Brain microvascular endothelial cell (primary cell): ENCODE results near the gene EIF5AL1.

ENCODE experiments used
- DNase-seq: peaks from one replicate; pipeline ENCODE4 v3.0.0-alpha.2; 2020
- H3K27ac ChIP-seq: fragments of 250-450 bp; sonication (Bioruptor Pico); 2 replicates; pipeline ENCODE4 v1.5.1; 2020; ENCODE audit warnings: mild to moderate bottlenecking, moderate library complexity
- H3K27me3 ChIP-seq: fragments of 250-450 bp; sonication (Bioruptor Pico); replicated peaks from 2 replicates; pipeline ENCODE4 v1.5.1; 2020; ENCODE audit warnings: mild to moderate bottlenecking
- H3K36me3 ChIP-seq: fragments of 250-450 bp; sonication (Bioruptor Pico); replicated peaks from 2 replicates; pipeline ENCODE4 v1.5.1; 2020; ENCODE audit warnings: mild to moderate bottlenecking
- H3K4me3 ChIP-seq: 2 replicates; pipeline ENCODE4 v1.5.1; 2011; ENCODE audit warnings: low read depth, mild to moderate bottlenecking, control low read depth, low read length, moderate library complexity
- in situ Hi-C: cut with HindIII; loops from 2 replicates; pipeline ENCODE4 v1.10.0; 2017; ENCODE audit warnings: low sequenced_read_pairs, low pct_ligation_motif_present
- TF ChIP-seq, protein P1 (sequence below): IDR thresholded peaks from 2 replicates; pipeline ENCODE4 v1.5.1; 2011; ENCODE audit warnings: low read depth, mild to moderate bottlenecking, moderate library complexity, low read length, control low read depth, inconsistent platforms; ENCODE audit errors: missing control alignments

Gene EIF5AL1

DNA sequence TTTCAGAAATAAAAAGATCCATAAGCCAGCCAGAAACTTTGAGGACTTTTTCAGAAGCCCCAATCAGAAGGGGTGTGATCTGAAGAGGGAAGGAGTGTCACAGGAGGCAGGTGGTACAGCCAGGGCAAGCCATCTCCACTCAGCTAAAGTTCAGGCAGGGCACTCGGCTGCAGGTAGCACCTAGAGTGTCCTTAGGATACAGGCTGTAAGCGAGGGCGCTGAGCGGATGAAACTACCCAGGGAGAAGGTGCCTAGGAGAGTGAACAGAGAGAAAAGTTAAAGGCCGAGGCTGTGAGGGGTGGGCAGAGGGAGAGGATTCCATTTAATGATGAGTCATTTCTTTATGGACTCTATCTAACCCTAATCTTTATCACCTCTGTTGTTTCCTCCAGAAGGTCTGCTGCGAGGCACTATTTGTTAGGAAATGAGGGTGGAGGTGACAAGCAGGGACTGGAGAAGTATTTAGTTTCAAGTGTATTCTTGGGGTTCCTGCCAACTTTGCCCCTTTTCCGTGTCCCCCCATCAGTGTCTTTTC is 37.1 kb upstream of the EIF5AL1 start:
- TF ChIP-seq, protein P1, sequence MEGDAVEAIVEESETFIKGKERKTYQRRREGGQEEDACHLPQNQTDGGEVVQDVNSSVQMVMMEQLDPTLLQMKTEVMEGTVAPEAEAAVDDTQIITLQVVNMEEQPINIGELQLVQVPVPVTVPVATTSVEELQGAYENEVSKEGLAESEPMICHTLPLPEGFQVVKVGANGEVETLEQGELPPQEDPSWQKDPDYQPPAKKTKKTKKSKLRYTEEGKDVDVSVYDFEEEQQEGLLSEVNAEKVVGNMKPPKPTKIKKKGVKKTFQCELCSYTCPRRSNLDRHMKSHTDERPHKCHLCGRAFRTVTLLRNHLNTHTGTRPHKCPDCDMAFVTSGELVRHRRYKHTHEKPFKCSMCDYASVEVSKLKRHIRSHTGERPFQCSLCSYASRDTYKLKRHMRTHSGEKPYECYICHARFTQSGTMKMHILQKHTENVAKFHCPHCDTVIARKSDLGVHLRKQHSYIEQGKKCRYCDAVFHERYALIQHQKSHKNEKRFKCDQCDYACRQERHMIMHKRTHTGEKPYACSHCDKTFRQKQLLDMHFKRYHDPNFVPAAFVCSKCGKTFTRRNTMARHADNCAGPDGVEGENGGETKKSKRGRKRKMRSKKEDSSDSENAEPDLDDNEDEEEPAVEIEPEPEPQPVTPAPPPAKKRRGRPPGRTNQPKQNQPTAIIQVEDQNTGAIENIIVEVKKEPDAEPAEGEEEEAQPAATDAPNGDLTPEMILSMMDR = no peak
- Histone ChIP-seq H3K36me3 (no peaks in the 10 kb centered on the region), H3K27ac (no peak overlapping the region), H3K4me3 (no peak overlapping the region), H3K27me3 (no peaks in the 10 kb centered on the region)
- in situ Hi-C loops = loop anchor here (10.0 kb wide), 1 partner anchor 100 kb away; no protein-coding TSS in a partner anchor
- no peak for DNase-seq

DNA sequence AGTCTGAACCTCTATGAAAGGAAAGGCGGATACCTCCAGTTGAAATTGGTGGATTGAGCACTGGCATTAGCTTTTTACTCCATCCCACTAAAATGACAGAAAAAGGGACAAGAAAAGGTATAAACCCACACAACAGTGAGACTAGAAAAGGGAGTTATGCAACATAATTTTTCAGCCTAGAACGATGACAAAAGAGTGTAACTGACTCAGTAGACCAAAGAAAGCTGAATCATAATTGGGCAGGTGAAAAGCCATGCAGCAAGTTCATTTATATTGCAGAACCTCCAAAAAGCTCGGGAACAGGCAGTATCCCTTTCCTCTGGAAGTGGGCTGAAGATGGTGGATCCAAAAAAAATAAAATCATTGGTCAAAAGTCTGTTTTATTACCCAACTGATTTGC is 36.5 kb upstream of the EIF5AL1 start:
- no peaks in the 10 kb centered on the region for H3K36me3 ChIP-seq
- no peak for DNase-seq
- no peak overlapping the region for H3K4me3 ChIP-seq
- no peaks in the 10 kb centered on the region for H3K27me3 ChIP-seq
- TF ChIP-seq, protein P1 = no peak
- in situ Hi-C loops = loop anchor here (10.0 kb wide), 1 partner anchor 101 kb away; no protein-coding TSS in a partner anchor
- H3K27ac ChIP-seq = no peak overlapping the region

DNA sequence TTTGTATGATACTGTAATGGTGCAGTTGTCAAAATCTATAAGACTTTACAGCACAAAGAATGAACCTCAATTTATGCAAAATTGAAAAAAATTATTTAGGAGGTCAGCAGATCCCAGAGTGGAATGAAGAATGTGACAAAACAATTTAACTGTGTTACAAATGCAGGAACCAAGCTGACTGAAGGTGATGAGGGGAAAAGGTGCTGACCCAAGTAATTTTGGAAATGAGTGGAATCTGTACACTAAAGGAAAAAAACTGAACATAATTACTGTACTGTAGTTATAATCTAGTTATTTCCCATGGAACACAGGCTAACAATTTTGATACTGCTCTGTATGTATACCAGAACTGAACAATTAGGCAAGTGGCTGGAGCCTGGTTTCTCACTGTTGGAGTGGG is 35.7 kb upstream of the EIF5AL1 start:
- in situ Hi-C loops = loop anchor here (10.0 kb wide), 1 partner anchor 102 kb away; no protein-coding TSS in a partner anchor
- Histone ChIP-seq H3K27ac (no peak overlapping the region), H3K27me3 (no peaks in the 10 kb centered on the region), H3K36me3 (no peaks in the 10 kb centered on the region), H3K4me3 (no peak overlapping the region)
- TF ChIP-seq, protein P1 = no peak
- DNase-seq = no peak

DNA sequence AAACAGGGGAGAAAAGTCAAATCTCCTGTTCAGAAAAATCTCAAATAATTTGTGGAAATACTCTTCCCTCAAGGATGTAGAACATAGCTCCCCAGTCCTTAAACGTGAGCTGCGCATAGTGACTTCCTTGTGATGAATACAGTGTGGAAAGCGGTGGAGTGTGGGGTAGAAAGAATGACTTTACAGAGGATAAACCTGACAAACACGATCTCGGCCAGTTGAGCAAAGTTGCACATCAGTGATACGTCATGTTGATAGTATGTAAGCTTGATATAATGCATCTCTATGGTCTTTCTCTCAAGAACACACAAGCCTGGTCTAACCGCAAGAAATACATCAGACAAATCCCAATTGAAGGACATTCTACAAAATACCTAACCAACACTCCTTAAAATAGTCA is 34.9 kb upstream of the EIF5AL1 start:
- Histone ChIP-seq H3K27ac (no peak overlapping the region), H3K4me3 (no peak overlapping the region), H3K36me3 (no peaks in the 10 kb centered on the region), H3K27me3 (no peaks in the 10 kb centered on the region)
- no peak for DNase-seq
- in situ Hi-C loops = loop anchor here (10.0 kb wide), 1 partner anchor 103 kb away; no protein-coding TSS in a partner anchor
- TF ChIP-seq, protein P1 = no peak

DNA sequence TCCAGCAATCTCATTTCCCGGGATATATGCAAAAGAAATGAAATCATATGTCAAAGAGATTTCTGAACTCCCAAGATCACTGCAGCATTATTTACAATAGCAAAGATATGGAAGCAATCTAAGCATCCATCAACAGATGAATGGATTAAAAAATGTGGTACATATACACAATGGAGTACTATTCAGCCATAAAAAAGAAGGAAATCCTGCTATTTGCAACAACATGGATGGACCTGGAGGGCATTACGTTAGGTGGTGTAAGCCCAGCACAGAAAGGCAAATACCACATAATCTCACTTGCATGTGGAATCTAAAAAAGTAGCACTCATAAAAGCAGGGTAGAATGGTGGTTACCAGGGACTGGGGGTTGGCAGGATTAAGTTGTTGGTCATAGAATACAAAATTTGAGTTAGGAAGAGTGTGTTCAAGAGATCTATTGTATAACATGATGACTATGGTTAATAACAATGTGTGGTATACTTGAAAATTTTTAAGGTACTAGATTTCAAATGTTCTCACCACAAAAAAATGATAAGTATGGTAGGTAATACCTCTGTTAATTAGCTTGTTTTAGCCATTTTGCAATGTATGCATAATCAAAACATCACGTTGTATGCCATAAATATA is 32.9 kb upstream of the EIF5AL1 start:
- no peaks in the 10 kb centered on the region for H3K36me3 ChIP-seq

More for the DNA sequence above, 32.9 kb upstream of the EIF5AL1 start:
- H3K27me3 ChIP-seq = no peaks in the 10 kb centered on the region
- TF ChIP-seq, protein P1 = no peak
- in situ Hi-C loops = loop anchor here (10.0 kb wide), 1 partner anchor 105 kb away; no protein-coding TSS in a partner anchor
- no peak overlapping the region for H3K4me3 ChIP-seq
- no peak for DNase-seq
- no peak overlapping the region for H3K27ac ChIP-seq
